Keratinocyte (primary cell): ENCODE measurements around the gene FBXO30. TPM values are rescaled to one million over a fixed set of nuclear protein-coding genes. Genes with fewer than 3 reads are reported as not detected.

Experiments
- DNase-seq: peaks from one replicate; pipeline ENCODE4 v3.0.0-alpha.2; 2011; ENCODE audit warnings: low read depth, missing footprints, low spot score
- FAIRE-seq: peaks from 2 replicates; lab custom pipeline; 2011; peaks lifted over from hg19 to GRCh38; lab: Jason Lieb, UNC
- H2AFZ ChIP-seq: 2 replicates; pipeline ENCODE4 v1.6.0; 2012; ENCODE audit warnings: low read length, control low read depth, inconsistent platforms; ENCODE audit not compliant: control insufficient read depth
- H3K27ac ChIP-seq: 2 replicates; pipeline ENCODE4 v1.5.1; 2011; ENCODE audit warnings: low read length; ENCODE audit not compliant: control insufficient read depth, insufficient read depth
- H3K27me3 ChIP-seq: 3 replicates; pipeline ENCODE4 v1.6.0; 2011; ENCODE audit warnings: low read length; ENCODE audit not compliant: control insufficient read depth, insufficient read depth; ENCODE audit errors: extremely low read depth
- H3K36me3 ChIP-seq, 2 experiments: 2 replicates in 1 of 2; 3 replicates in 1 of 2; pipeline ENCODE4 v1.5.1; 2011; ENCODE audit warnings: low read length in 2 of 2, mild to moderate bottlenecking in 1 of 2; ENCODE audit not compliant: control insufficient read depth in 2 of 2, insufficient read depth in 2 of 2; ENCODE audit errors: extremely low read depth in 1 of 2
- H3K4me1 ChIP-seq: 3 replicates; pipeline ENCODE4 v1.5.1; 2011; ENCODE audit warnings: low read length; ENCODE audit not compliant: control insufficient read depth, insufficient read depth; ENCODE audit errors: extremely low read depth
- H3K4me2 ChIP-seq: 3 replicates; pipeline ENCODE4 v1.6.0; 2011; ENCODE audit warnings: low read depth, low read length; ENCODE audit not compliant: control insufficient read depth, insufficient read depth; ENCODE audit errors: extremely low read depth
- H3K4me3 ChIP-seq, 3 experiments: fragments of 200-600 bp in 1 of 3; sonication (generic) in 1 of 3; 2 replicates in 2 of 3; 3 replicates in 1 of 3; pipeline ENCODE4 v1.5.1; 2011 to 2016; ENCODE audit warnings: low read length in 3 of 3, mild to moderate bottlenecking in 3 of 3, control low read depth in 2 of 3, inconsistent platforms in 1 of 3, low read depth in 1 of 3, mixed read lengths in 1 of 3, mixed run types in 1 of 3, moderate library complexity in 1 of 3; ENCODE audit not compliant: control insufficient read depth in 2 of 3, insufficient read depth in 2 of 3; ENCODE audit errors: extremely low read depth in 1 of 3
- H3K79me2 ChIP-seq: 2 replicates; pipeline ENCODE4 v1.6.0; 2012; ENCODE audit warnings: low read length; ENCODE audit not compliant: control insufficient read depth, insufficient read depth
- H3K9ac ChIP-seq: 3 replicates; pipeline ENCODE4 v1.6.0; 2011; ENCODE audit warnings: low read length; ENCODE audit not compliant: control insufficient read depth, insufficient read depth; ENCODE audit errors: extremely low read depth
- H3K9me1 ChIP-seq: 3 replicates; pipeline ENCODE4 v1.6.0; 2011; ENCODE audit warnings: low read length; ENCODE audit not compliant: control insufficient read depth, insufficient read depth; ENCODE audit errors: extremely low read depth
- H3K9me3 ChIP-seq: 2 replicates; pipeline ENCODE4 v1.5.1; 2012; ENCODE audit warnings: low read depth, low read length; ENCODE audit not compliant: control insufficient read depth
- H4K20me1 ChIP-seq: 3 replicates; pipeline ENCODE4 v1.6.0; 2011; ENCODE audit warnings: low read length; ENCODE audit not compliant: control insufficient read depth, insufficient read depth; ENCODE audit errors: extremely low read depth
- EZH2 ChIP-seq: IDR thresholded peaks from one replicate; pipeline ENCODE4 v1.6.1; 2012; ENCODE audit warnings: inconsistent platforms, mild to moderate bottlenecking, low read length, moderate library complexity
- dilution Hi-C: fragments of 300-500 bp; cut with MboI; formaldehyde crosslinking; loops from one replicate; pipeline ENCODE4 v1.7.0; 2020; ENCODE audit warnings: low sequenced_read_pairs; ENCODE audit not compliant: extremely low pct_ligation_motif_present
- polyA plus RNA-seq, 5 experiments: library from polyadenylated mRNA; depleted of rRNA in 3 of 5; stranded (reverse) in 3 of 5; stranded (forward) in 1 of 5; unstranded in 1 of 5; fragments of >200 nt; gene quantifications; 1 replicate in 1 of 5; 2 replicates in 3 of 5; 3 replicates in 1 of 5; pipeline versions ENCODE4 v1.2.1 to v1.2.3, GENCODE V29; 2011 to 2012; ENCODE audit warnings: missing spikeins in 2 of 5, low read depth in 1 of 5, low replicate concordance in 1 of 5
- TF ChIP-seq, protein P1 (sequence below), 3 experiments: IDR thresholded peaks in 1 of 3; conservative IDR thresholded peaks in 1 of 3; optimal IDR thresholded peaks in 1 of 3; 2 replicates in 2 of 3; 3 replicates in 1 of 3; pipeline versions ENCODE3 to v1.5.1; 2011; ENCODE audit warnings: low read length in 3 of 3, mild to moderate bottlenecking in 3 of 3, moderate library complexity in 2 of 3, control low read depth in 1 of 3, inconsistent platforms in 1 of 3; ENCODE audit not compliant: insufficient read depth in 2 of 3; ENCODE audit errors: extremely low read depth in 1 of 3

Gene FBXO30
- polyA plus RNA-seq, 1 donor (not counting 4 experiments of a cell fraction or from before 2014, with no cell fraction given), result 6.4 TPM

DNA sequence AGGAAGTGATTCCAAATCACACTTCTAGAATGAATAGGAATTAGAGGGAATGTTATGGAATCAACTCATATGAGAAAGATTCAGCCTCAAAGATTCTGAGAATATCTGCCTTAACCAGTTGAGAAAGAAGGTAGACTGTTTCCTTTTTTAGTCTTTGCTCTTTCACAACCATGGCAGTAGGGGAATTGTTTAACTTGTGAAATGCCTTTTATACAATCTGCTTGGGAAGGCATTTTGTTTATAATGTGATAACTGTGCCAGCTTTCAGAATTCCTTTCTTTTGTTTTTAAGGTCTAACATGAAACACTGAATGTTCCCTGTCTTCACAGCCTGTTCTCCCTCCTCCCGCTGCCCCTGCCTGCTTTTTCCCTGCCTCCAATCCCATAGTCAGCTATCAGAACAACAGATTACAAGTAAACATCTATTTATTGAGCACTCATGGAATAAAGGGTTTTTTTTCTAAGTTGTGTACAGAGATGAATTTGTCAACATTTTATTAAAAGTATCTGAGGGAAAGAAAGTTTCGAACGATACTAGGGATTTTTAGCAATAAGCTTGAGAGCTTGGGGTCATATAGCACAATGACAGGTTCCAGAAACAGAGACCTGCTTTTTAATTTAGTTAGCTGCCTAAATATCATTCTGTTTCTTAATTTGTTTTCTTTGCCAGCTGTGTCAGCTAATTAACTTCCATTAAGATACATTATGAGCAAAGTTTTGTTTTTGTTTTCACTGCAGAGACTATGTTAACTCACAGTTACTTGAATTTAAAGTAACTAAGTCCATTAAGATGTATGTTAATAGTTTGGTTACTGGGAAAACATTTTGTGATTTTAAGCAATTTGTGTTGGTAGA lies 28.3 kb upstream of the FBXO30 start:
- H3K9me1 ChIP-seq, result no peaks in the 10 kb centered on the region
- H3K79me2 ChIP-seq, result no peaks in the 10 kb centered on the region
- H4K20me1 ChIP-seq, result no peaks in the 10 kb centered on the region
- no peak overlapping the region for H2AFZ ChIP-seq
- TF ChIP-seq, protein P1, sequence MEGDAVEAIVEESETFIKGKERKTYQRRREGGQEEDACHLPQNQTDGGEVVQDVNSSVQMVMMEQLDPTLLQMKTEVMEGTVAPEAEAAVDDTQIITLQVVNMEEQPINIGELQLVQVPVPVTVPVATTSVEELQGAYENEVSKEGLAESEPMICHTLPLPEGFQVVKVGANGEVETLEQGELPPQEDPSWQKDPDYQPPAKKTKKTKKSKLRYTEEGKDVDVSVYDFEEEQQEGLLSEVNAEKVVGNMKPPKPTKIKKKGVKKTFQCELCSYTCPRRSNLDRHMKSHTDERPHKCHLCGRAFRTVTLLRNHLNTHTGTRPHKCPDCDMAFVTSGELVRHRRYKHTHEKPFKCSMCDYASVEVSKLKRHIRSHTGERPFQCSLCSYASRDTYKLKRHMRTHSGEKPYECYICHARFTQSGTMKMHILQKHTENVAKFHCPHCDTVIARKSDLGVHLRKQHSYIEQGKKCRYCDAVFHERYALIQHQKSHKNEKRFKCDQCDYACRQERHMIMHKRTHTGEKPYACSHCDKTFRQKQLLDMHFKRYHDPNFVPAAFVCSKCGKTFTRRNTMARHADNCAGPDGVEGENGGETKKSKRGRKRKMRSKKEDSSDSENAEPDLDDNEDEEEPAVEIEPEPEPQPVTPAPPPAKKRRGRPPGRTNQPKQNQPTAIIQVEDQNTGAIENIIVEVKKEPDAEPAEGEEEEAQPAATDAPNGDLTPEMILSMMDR (optimal IDR thresholded peaks at IDR 0.05 in 1 of 3, IDR thresholded peaks at IDR 0.05 in 1 of 3, conservative IDR thresholded peaks at IDR 0.05 in 1 of 3; ENCODE audit: extremely low read depth in 1 of 3, insufficient read depth in 2 of 3, low read length in 3 of 3), result no peak
- TF ChIP-seq EZH2, result no peak
- H3K4me2 ChIP-seq, result no peak overlapping the region
- dilution Hi-C loops, result no loop called here
- H3K36me3 ChIP-seq, result no peaks in the 10 kb centered on the region
- no peak overlapping the region for H3K4me3 ChIP-seq
- H3K9me3 ChIP-seq, result no peaks in the 10 kb centered on the region
- FAIRE-seq (no peak), DNase-seq (no peak)
- H3K27me3 ChIP-seq, result no peaks in the 10 kb centered on the region
- H3K4me1 ChIP-seq, result peaks cover 5% of the 10 kb centered on the region
- H3K27ac ChIP-seq, result no peak overlapping the region
- H3K9ac ChIP-seq, result no peak overlapping the region

DNA sequence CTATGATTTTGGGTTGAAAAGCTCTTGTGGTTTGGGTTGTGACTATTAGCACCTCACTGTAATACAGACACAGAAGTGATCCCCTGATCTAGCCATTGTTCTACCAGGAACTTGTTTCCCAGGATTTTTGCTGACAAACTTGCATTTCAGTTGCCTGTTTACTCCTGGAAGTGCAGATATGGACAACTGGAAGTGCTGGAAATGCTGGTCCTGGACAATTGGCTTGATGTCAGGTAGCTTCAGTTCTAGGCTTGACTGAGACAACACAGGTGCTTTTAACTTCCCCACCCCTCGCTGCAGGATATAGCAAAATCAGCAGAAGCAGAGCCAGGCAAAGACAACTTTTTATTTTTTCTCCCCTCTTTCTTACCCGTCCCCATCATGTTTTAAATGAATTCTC lies 27.1 kb upstream of the FBXO30 start:
- dilution Hi-C loops, result no loop called here
- no peaks in the 10 kb centered on the region for H3K9me3 ChIP-seq

More for the DNA sequence above, 27.1 kb upstream of the FBXO30 start:
- no peaks in the 10 kb centered on the region for H3K36me3 ChIP-seq
- no peaks in the 10 kb centered on the region for H3K27me3 ChIP-seq
- FAIRE-seq (no peak), DNase-seq (no peak)
- TF ChIP-seq EZH2, result no peak
- TF ChIP-seq, protein P1 (optimal IDR thresholded peaks at IDR 0.05 in 1 of 3, IDR thresholded peaks at IDR 0.05 in 1 of 3, conservative IDR thresholded peaks at IDR 0.05 in 1 of 3; ENCODE audit: extremely low read depth in 1 of 3, insufficient read depth in 2 of 3, low read length in 3 of 3), result no peak
- no peak overlapping the region for H3K4me3 ChIP-seq
- no peak overlapping the region for H3K27ac ChIP-seq
- no peaks in the 10 kb centered on the region for H3K79me2 ChIP-seq
- no peak overlapping the region for H3K4me2 ChIP-seq
- no peaks in the 10 kb centered on the region for H4K20me1 ChIP-seq
- H2AFZ ChIP-seq, result no peak overlapping the region
- no peak overlapping the region for H3K9ac ChIP-seq
- no peaks in the 10 kb centered on the region for H3K9me1 ChIP-seq
- peaks cover 9% of the 10 kb centered on the region for H3K4me1 ChIP-seq
